HG02763 (cell line): ENCODE results near the gene SPOCK2.
"Not testable (repeated sequence)": the region's sequence is repeated elsewhere in the genome, so short reads cannot be mapped to it uniquely, and the experiment has no call there.

Experiments used
- ATAC-seq: cut with Tn5 transposase; IDR thresholded peaks from one replicate; pipeline ENCODE4 v1.9.1; 2021; ENCODE audit warnings: mild to moderate bottlenecking, moderate library complexity; ENCODE audit not compliant: unreplicated experiment

The SPOCK2 gene

GRCh38 chr10:72087969-72088888, at the start of gene SPOCK2:
Gene SPOCK2, minus strand, starts transcription at chr10:72088551. Its CDS starts 223 bp downstream, at chr10:72088328.
- ATAC-seq, result no peak

- no peak for ATAC-seq
Measured at GRCh38 chr10:72137583-72137982, 49.2 kb upstream of the SPOCK2 start.

DNA sequence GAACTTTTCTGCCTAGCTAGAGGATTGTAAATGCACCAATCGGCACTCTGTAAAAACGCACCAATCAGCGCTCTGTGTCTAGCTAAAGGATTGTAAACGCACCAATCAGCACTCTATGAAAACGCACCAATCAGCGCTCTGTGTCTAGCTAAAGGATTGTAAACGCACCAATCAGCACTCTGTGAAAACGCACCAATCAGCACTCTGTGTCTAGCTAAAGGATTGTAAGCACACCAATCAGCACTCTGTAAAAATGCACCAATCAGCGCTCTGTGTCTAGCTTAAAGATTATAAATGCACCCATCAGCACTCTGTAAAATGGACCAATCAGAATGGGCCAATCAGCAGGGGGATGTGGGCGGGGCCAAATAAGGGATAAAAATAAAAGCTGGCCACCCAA, 47.9 kb upstream of the SPOCK2 start:
- not testable (repeated sequence) for ATAC-seq

GRCh38 chr10:72134785-72135767, 46.7 kb upstream of the SPOCK2 start:
- ATAC-seq, result no peak

DNA sequence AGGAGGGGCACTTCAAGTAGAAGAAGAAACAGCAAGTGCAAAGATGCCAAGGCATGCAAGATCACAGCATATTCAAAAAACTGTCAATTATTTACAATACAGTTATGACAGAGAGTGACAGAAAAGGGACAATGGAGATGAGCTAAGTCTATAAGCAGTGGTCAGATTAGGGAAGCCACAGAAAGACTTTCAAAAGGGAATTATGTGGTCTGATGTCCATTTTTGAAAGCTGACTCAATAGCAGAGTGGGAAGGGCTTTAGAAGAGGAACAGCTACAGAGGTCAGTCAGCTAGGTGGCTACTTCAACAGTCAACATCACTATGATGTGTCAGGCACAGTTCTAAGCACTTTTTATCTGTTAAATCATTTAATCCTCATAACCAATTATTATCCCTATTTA, 45.2 kb upstream of the SPOCK2 start:
- peak; percentile 76 for ATAC-seq

DNA sequence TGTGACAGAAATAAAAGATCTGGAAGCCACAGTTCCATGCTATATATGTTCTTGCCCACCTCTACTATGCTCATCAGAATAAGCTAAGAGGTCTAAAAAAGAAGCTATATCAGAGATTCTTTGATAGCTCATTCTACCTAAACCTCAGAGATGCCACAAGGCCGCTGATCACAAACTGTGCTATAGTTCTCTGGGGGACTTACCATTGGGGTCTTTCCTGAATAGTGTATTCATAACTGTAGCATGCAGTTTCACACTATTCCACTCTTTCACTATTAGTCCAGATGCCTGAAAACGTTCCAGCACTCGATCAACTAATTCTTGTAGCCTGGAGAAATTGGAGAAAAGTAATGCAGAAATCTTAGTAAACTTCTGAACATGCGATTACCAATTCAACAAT, 44.5 kb upstream of the SPOCK2 start:
- peak; percentile 13 for ATAC-seq

GRCh38 chr10:72127571-72127970, 39.2 kb upstream of the SPOCK2 start:
- ATAC-seq, result no peak

DNA sequence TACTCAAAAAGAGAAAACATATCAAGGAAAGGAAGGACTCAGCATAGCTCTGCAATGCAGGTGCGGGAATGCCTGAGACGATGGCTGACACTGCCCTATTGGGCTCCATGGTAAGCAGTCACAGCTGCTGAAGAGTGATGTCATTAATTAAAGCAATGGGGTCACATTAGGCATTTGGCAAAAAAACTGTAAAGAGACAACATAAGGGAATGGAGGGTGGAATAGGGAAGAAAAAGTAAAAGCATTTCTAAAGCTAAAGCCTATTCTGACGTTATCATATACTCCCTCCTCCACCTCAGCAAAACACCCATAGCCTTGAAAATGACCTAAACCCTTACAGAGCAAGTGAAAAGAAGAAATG, 38.5 kb upstream of the SPOCK2 start:
- ATAC-seq, result no peak

GRCh38 chr10:72126184-72126871, 38.0 kb upstream of the SPOCK2 start:
- ATAC-seq, result no peak

DNA sequence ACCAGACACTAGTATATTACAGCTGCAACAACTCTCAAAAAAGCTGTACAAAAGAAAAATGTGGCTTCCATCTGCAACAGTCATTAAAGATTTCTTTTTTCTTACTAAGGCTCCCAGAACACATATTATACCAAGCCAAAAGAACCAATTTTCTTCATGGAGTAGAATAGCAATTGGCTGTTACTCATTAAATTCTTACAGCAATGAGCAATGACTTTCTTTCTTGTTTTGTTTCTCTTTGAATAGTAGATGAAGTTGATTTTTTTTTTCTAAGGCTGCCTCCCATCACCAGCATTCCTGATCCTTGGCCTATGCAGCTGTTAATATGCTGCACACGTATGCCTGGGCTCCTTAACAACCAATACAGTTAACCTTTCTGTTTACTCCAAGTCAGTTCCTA, 36.6 kb upstream of the SPOCK2 start:
- no peak for ATAC-seq

- no peak for ATAC-seq
Measured at GRCh38 chr10:72124381-72124780, 36.0 kb upstream of the SPOCK2 start.

- no peak for ATAC-seq
Measured at GRCh38 chr10:72123616-72124015, 35.3 kb upstream of the SPOCK2 start.

DNA sequence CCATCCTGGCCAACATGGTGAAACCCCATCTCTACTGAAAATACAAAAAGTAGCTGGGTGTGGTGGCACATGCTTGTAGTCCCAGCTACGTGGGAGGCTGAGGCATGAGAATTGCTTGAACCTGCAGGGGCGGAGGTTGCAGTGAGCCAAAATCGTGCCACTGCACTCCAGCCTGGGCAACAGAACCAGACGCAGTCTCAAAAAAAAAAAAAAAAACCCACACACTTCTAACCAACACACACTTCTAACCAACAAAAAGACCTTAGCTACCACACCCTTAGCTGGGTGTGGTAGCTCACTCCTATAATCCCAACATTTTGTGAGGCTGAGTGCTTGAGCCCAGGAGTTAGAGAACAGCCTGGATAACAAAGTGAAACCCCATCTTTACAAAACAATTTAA, 33.9 kb upstream of the SPOCK2 start:
- no peak for ATAC-seq

GRCh38 chr10:72121389-72121788, 33.0 kb upstream of the SPOCK2 start:
- no peak for ATAC-seq

DNA sequence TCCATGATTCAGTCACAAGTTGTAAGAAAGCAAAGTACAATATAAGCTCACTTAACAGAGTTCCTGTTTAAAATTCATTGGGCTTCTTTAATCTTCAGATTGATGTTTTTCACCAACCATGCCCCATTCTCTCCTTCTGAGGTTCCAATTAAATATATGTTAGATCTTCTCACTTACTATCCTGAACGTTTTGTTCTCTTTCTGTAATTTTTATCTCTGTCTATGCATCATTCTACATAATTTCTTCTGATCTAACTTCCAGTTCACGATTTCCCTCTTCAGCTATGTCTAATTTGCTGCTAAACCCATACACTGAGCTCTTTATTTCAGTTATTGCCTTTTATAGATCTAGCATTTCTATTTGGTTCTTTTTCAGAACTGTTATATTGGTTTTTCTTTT, 28.0 kb upstream of the SPOCK2 start:
- ATAC-seq, result no peak

GRCh38 chr10:72114706-72115450, 26.5 kb upstream of the SPOCK2 start:
- no peak for ATAC-seq

DNA sequence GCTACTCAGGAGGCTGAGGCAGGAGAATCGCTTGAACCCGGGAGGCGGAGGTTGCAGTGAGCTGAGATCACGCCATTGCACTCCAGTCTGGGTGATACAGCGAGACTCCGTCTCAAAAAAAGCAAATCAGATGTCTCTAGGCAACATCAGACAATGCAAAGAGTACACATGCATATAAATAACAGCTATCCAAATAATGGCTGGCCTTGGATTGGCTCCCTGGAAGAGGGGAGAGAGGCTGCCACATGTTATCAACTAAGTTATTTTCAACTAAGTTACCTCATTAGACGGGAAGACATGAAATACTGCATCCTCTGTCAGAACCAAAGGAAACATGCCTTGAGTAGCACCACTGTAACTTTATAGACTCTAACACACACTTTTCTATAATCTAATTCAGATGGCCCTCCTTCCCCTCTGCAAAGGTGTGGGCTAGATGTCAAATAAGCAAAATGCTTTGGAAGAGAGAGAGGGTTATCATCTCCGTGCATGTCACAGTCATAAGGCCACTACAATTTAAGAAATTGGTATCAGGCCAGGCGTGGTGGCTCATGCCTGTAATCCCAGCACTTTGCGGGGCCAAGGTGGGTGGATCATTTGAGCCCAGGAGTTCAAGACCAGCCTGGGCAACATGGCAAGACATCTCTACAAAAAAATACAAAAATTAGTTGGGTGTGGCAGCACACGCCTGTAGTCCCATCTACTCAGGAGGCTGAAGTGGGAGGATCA, 22.5 kb upstream of the SPOCK2 start:
- no peak for ATAC-seq

DNA sequence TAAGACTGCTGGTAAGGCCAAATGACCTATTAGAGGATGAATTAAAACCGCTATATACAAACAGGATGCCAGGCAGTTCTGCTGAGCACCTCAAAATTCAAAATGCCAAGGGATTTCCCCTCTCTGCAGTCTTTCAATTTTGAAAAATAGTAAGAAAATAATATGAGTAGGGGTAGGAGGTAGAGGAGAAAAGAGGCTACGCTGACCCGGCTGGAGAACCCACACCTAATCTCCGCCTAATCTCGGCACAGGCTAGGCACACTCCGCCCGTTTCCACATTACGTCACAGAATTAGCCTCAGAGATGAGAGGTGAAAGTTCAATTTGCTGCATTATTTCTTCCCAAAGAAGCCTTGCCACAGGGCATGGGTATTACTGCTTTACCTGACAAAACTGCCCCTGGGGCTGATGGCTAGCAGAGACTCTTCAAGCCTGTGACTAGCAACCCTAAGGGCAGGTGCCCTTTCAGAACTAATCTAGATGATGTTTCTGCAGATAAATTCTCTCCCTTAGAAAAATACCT, 21.3 kb upstream of the SPOCK2 start:
- ATAC-seq, result no peak

- ATAC-seq, result no peak
Measured at GRCh38 chr10:72108830-72109635, 20.7 kb upstream of the SPOCK2 start.
